ENCODE data around the gene UNC79. TPM values are rescaled to one million over a fixed set of nuclear protein-coding genes. Genes with fewer than 3 reads are reported as not detected.

The UNC79 gene
- total RNA-seq, 2 donors from 2014 or later, result 6.0 to 14.4 TPM

- Histone ChIP-seq H3K4me1 (ENCODE audit: control insufficient read depth, insufficient read depth, low read length) (peaks cover 9% of the 10 kb centered on the region), H3K27ac (ENCODE audit: low read depth, low read length) (no peak overlapping the region), H3K4me3 (ENCODE audit: low read length) (no peak overlapping the region), H3K36me3 (ENCODE audit: control insufficient read depth, insufficient read depth, low read length) (no peaks in the 10 kb centered on the region), H3K9me3 (ENCODE audit: control insufficient read depth, low read length) (no peaks in the 10 kb centered on the region), H3K27me3 (ENCODE audit: control insufficient read depth, insufficient read depth, low read length, poor library complexity, severe bottlenecking) (no peaks in the 10 kb centered on the region), H3K9ac (ENCODE audit: extremely low read depth, low read length, poor library complexity, severe bottlenecking) (no peak overlapping the region)
- DNase-seq, result peak; percentile 32
- H3K36me3 Mint-ChIP-seq (ENCODE audit: low read depth), result peaks cover 15% of the 10 kb centered on the region
- H3K4me1 Mint-ChIP-seq, result peaks cover 24% of the 10 kb centered on the region
- no peaks in the 10 kb centered on the region for H3K9me3 Mint-ChIP-seq
- 95 to 96% methylated on average over 11 to 14 of the region's 14 CpGs for WGBS, 2 experiments (ENCODE audit: insufficient coverage in 1 of 2, insufficient read length in 1 of 2)
- TF ChIP-seq CTCF (conservative IDR thresholded peaks at IDR 0.05), result no peak
- H3K27ac Mint-ChIP-seq, result no peak overlapping the region
- no peak overlapping the region for H3K4me3 Mint-ChIP-seq
- no peaks in the 10 kb centered on the region for H3K27me3 Mint-ChIP-seq (ENCODE audit: insufficient read depth)
These were observed 286.3 kb downstream of the UNC79 start for GRCh38 chr14:93716746-93717667.

- Mint-ChIP-seq H3K27ac (no peak overlapping the region), H3K27me3 (ENCODE audit: insufficient read depth) (no peaks in the 10 kb centered on the region), H3K9me3 (no peaks in the 10 kb centered on the region), H3K4me3 (no peak overlapping the region), H3K4me1 (peaks cover 16% of the 10 kb centered on the region), H3K36me3 (ENCODE audit: low read depth) (peaks cover 21% of the 10 kb centered on the region)
- Histone ChIP-seq H3K27ac (ENCODE audit: low read depth, low read length) (no peak overlapping the region), H3K9me3 (ENCODE audit: control insufficient read depth, low read length) (no peaks in the 10 kb centered on the region), H3K4me3 (ENCODE audit: low read length) (no peak overlapping the region), H3K4me1 (ENCODE audit: control insufficient read depth, insufficient read depth, low read length) (peaks cover 6% of the 10 kb centered on the region), H3K27me3 (ENCODE audit: control insufficient read depth, insufficient read depth, low read length, poor library complexity, severe bottlenecking) (no peaks in the 10 kb centered on the region), H3K36me3 (ENCODE audit: control insufficient read depth, insufficient read depth, low read length) (no peaks in the 10 kb centered on the region), H3K9ac (ENCODE audit: extremely low read depth, low read length, poor library complexity, severe bottlenecking) (no peak overlapping the region)
- 94 to 95% methylated on average over 10 to 13 of the region's 13 CpGs for WGBS, 2 experiments (ENCODE audit: insufficient coverage in 1 of 2, insufficient read length in 1 of 2)
- no peak for TF ChIP-seq CTCF (conservative IDR thresholded peaks at IDR 0.05)
- peak; percentile 22 for DNase-seq
These were observed 287.1 kb downstream of the UNC79 start for GRCh38 chr14:93717668-93718320.

- no peaks in the 10 kb centered on the region for H3K9me3 ChIP-seq (ENCODE audit: control insufficient read depth, low read length)
- H3K27ac ChIP-seq (ENCODE audit: low read depth, low read length), result no peak overlapping the region
- no peaks in the 10 kb centered on the region for H3K27me3 ChIP-seq (ENCODE audit: control insufficient read depth, insufficient read depth, low read length, poor library complexity, severe bottlenecking)
- peak; percentile 15 for DNase-seq
- H3K4me3 Mint-ChIP-seq, result no peak overlapping the region
- no peaks in the 10 kb centered on the region for H3K27me3 Mint-ChIP-seq (ENCODE audit: insufficient read depth)
- H3K36me3 Mint-ChIP-seq (ENCODE audit: low read depth), result peaks cover 26% of the 10 kb centered on the region
- no peak for TF ChIP-seq CTCF (conservative IDR thresholded peaks at IDR 0.05)
- H3K36me3 ChIP-seq (ENCODE audit: control insufficient read depth, insufficient read depth, low read length), result no peaks in the 10 kb centered on the region
- H3K4me1 ChIP-seq (ENCODE audit: control insufficient read depth, insufficient read depth, low read length), result peaks cover 4% of the 10 kb centered on the region
- no peak overlapping the region for H3K4me3 ChIP-seq (ENCODE audit: low read length)
- H3K9ac ChIP-seq (ENCODE audit: extremely low read depth, low read length, poor library complexity, severe bottlenecking), result no peak overlapping the region
- 90 to 100% methylated on average over 2 to 3 of the region's 3 CpGs for WGBS, 2 experiments (ENCODE audit: insufficient coverage in 1 of 2, insufficient read length in 1 of 2)
- H3K9me3 Mint-ChIP-seq, result no peaks in the 10 kb centered on the region
- H3K27ac Mint-ChIP-seq, result no peak overlapping the region
- peaks cover 9% of the 10 kb centered on the region for H3K4me1 Mint-ChIP-seq
These were observed 288.5 kb downstream of the UNC79 start for GRCh38 chr14:93719256-93719655.
